ENCODE data around the gene C1QL3. TPM values are rescaled to one million over a fixed set of nuclear protein-coding genes. Genes with fewer than 3 reads are reported as not detected.

Gene C1QL3
- polyA plus RNA-seq, 4 donors = 0.07 to 0.69 TPM; not detected in 2

DNA sequence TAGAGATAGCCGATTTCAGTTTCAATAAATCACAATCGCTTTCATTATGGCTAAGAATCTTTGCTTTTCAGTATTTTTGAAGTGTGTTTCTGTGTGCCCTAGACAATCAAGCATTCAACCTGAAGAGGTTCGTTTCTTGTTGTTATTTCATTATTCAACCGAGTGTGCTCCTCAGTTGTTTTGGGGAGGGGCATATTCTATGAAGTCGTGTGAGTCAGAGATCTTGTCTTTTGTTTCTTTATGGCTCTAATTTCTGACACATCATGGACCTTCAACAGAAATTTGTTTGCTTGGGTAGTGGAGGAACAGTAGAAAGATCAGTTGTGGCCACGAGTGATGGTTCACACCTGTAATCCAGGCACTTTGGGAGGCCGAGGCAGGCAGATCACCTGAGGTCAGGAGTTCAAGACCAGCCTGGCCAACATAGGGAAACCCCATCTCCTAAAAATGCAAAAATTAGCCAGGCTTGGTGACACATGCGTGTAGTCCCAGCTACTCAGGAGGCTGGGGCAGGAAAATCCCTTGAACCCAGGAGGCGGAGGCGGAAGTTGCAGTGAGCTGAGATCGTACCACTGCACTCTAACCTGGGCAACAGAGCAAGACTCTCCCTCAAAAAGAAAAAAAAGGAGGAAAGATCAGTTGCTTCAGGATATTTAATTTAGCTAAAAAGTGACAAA, 38.3 kb downstream of the C1QL3 start:
- no peak for FAIRE-seq
- DNase-seq = no peak
- H3K27ac ChIP-seq (ENCODE audit: low read depth in 1 of 3, low read length in 2 of 3) = no peak overlapping the region
- H3K36me3 ChIP-seq (ENCODE audit: control insufficient read depth in 3 of 3, insufficient read depth in 2 of 3, low read depth in 1 of 3, low read length in 3 of 3) = peaks cover 0 to 4% (median 0%) of the 10 kb centered on the region in 3 donors
- H3K4me1 ChIP-seq (ENCODE audit: control insufficient read depth in 3 of 3, insufficient read depth in 2 of 3, low read depth in 1 of 3, low read length in 2 of 3) = no peaks in the 10 kb centered on the region
- no peaks in the 10 kb centered on the region for H3K27me3 ChIP-seq (ENCODE audit: control insufficient read depth in 3 of 3, insufficient read depth in 3 of 3, low read length in 3 of 3)
- H3K4me3 ChIP-seq (ENCODE audit: low read depth in 1 of 3, low read length in 3 of 3) = no peak overlapping the region
- no peaks in the 10 kb centered on the region for H3K9me3 ChIP-seq (ENCODE audit: control insufficient read depth in 2 of 2, insufficient read depth in 1 of 2, low read depth in 1 of 2, low read length in 1 of 2)
- WGBS, 3 donors = 89 to 94% (median 93%) methylated on average over 11 of the region's 11 CpGs

GRCh38 chr10:16481052-16481728, 40.5 kb downstream of the C1QL3 start:
- 71 to 81% (median 79%) methylated on average over 5 of the region's 5 CpGs for WGBS, 3 donors
- DNase-seq (no peak), FAIRE-seq (no peak)
- Histone ChIP-seq H3K4me3 (ENCODE audit: low read depth in 1 of 3, low read length in 3 of 3) (no peak overlapping the region), H3K36me3 (ENCODE audit: control insufficient read depth in 3 of 3, insufficient read depth in 2 of 3, low read depth in 1 of 3, low read length in 3 of 3) (peaks cover 0 to 2% (median 0%) of the 10 kb centered on the region in 3 donors), H3K9me3 (ENCODE audit: control insufficient read depth in 2 of 2, insufficient read depth in 1 of 2, low read depth in 1 of 2, low read length in 1 of 2) (no peaks in the 10 kb centered on the region), H3K27ac (ENCODE audit: low read depth in 1 of 3, low read length in 2 of 3) (no peak overlapping the region), H3K27me3 (ENCODE audit: control insufficient read depth in 3 of 3, insufficient read depth in 3 of 3, low read length in 3 of 3) (no peaks in the 10 kb centered on the region), H3K4me1 (ENCODE audit: control insufficient read depth in 3 of 3, insufficient read depth in 2 of 3, low read depth in 1 of 3, low read length in 2 of 3) (no peaks in the 10 kb centered on the region)

DNA sequence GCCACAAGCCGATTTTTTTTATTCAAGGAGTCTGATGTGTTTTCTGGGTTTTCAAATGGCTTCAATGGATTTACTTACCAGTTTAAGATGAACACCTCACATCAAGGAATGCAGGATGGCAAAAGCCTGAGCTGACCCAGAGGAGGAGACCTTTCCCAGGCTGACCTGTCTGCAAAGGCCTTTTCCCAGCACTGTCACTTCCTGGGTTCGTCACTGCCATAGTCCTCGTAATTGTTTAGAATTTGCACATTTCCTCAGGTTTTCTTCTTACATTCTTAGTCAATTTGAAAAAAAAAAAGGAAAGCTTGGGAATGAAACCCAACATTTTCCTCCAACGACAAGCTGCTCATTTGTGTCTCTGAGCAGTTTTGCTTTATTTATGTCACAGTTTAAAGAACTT, 42.9 kb downstream of the C1QL3 start:
- Histone ChIP-seq H3K4me3 (ENCODE audit: low read depth in 1 of 3, low read length in 3 of 3) (no peak overlapping the region), H3K9me3 (ENCODE audit: control insufficient read depth in 2 of 2, insufficient read depth in 1 of 2, low read depth in 1 of 2, low read length in 1 of 2) (no peaks in the 10 kb centered on the region), H3K4me1 (ENCODE audit: control insufficient read depth in 3 of 3, insufficient read depth in 2 of 3, low read depth in 1 of 3, low read length in 2 of 3) (no peaks in the 10 kb centered on the region), H3K27me3 (ENCODE audit: control insufficient read depth in 3 of 3, insufficient read depth in 3 of 3, low read length in 3 of 3) (no peaks in the 10 kb centered on the region), H3K27ac (ENCODE audit: low read depth in 1 of 3, low read length in 2 of 3) (no peak overlapping the region), H3K36me3 (ENCODE audit: control insufficient read depth in 3 of 3, insufficient read depth in 2 of 3, low read depth in 1 of 3, low read length in 3 of 3) (no peaks in the 10 kb centered on the region)
- no peak for DNase-seq
- FAIRE-seq = no peak
- WGBS, 3 donors = 89 to 92% (median 90%) methylated on average over 4 of the region's 4 CpGs

DNA sequence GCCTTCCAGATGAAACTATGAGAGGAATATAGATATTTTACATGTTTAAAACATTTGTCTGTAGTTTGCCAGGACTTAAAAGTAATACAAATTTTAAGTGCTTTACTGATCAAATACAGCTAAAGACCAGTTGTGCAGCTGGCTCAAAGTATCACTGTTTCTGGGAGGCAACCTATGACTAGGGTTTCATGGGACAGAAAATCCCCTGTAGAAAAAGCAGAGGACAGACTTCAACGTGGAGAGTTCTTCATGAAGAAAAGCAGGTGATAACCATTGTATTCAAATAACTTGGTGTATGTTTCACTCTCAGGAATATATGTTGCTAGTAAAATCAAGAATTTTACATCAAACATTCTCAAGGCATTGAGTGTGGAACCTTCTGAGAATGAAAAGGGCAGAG, 43.9 kb downstream of the C1QL3 start:
- 63 to 80% (median 73%) methylated on average over 1 of the region's 1 CpG for WGBS, 3 donors
- FAIRE-seq = no peak

DNA sequence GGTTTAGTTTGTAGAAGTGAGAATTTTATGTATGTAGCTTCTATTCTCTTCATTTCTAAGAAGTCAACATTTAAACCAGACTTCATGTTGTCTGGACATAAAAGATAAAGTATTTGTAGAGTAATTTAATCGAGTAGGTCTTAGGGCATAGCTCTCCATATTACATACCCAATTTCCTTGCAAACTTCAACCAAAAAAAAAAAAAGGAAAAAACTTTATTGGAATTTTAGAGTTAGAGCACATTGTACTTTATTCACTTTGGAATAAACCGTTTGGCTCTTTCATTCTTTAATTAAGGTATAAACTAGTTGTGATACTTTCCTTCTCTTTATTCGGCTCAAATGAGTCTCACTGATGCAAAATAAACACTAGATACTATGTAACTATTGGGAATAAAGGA, 48.9 kb downstream of the C1QL3 start:
- Histone ChIP-seq H3K36me3 (ENCODE audit: control insufficient read depth in 3 of 3, insufficient read depth in 2 of 3, low read depth in 1 of 3, low read length in 3 of 3) (no peaks in the 10 kb centered on the region), H3K27me3 (ENCODE audit: control insufficient read depth in 3 of 3, insufficient read depth in 3 of 3, low read length in 3 of 3) (no peaks in the 10 kb centered on the region), H3K4me1 (ENCODE audit: control insufficient read depth in 3 of 3, insufficient read depth in 2 of 3, low read depth in 1 of 3, low read length in 2 of 3) (no peaks in the 10 kb centered on the region), H3K27ac (ENCODE audit: low read depth in 1 of 3, low read length in 2 of 3) (no peak overlapping the region), H3K4me3 (ENCODE audit: low read depth in 1 of 3, low read length in 3 of 3) (no peak overlapping the region), H3K9me3 (ENCODE audit: control insufficient read depth in 2 of 2, insufficient read depth in 1 of 2, low read depth in 1 of 2, low read length in 1 of 2) (no peaks in the 10 kb centered on the region)
- DNase-seq = no peak
- 86 to 94% (median 87%) methylated on average over 3 of the region's 3 CpGs for WGBS, 3 donors
- FAIRE-seq = no peak

More for the DNA sequence above, 43.9 kb downstream of the C1QL3 start:
- no peak overlapping the region for H3K27ac ChIP-seq (ENCODE audit: low read depth in 1 of 3, low read length in 2 of 3)
- no peak overlapping the region for H3K4me3 ChIP-seq (ENCODE audit: low read depth in 1 of 3, low read length in 3 of 3)
- no peaks in the 10 kb centered on the region for H3K27me3 ChIP-seq (ENCODE audit: control insufficient read depth in 3 of 3, insufficient read depth in 3 of 3, low read length in 3 of 3)
- H3K9me3 ChIP-seq (ENCODE audit: control insufficient read depth in 2 of 2, insufficient read depth in 1 of 2, low read depth in 1 of 2, low read length in 1 of 2) = no peaks in the 10 kb centered on the region
- no peak for DNase-seq
- no peaks in the 10 kb centered on the region for H3K4me1 ChIP-seq (ENCODE audit: control insufficient read depth in 3 of 3, insufficient read depth in 2 of 3, low read depth in 1 of 3, low read length in 2 of 3)
- no peaks in the 10 kb centered on the region for H3K36me3 ChIP-seq (ENCODE audit: control insufficient read depth in 3 of 3, insufficient read depth in 2 of 3, low read depth in 1 of 3, low read length in 3 of 3)

DNA sequence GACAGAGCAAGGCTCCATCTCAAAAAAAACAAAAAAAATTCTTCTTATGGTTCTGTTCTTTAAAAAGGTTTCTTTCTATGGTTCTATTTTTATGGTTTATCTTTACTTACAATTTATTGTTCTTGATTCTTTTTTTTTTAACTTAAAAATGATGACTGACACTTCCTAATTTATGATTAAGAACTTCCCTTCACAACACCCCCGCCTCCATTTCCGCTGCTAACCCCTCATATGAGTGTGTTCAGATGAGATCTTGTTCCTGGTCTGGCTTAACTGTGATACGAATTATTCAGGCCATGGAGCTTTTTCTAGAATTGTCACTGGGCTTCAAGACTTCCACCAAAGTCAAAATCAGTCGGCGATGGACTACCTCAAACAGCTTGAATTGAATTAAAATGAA, 50.9 kb downstream of the C1QL3 start:
- 73 to 94% (median 90%) methylated on average over 5 of the region's 5 CpGs for WGBS, 3 donors
- H3K27me3 ChIP-seq (ENCODE audit: control insufficient read depth in 3 of 3, insufficient read depth in 3 of 3, low read length in 3 of 3) = no peaks in the 10 kb centered on the region
- DNase-seq (no peak), FAIRE-seq (no peak)
- H3K36me3 ChIP-seq (ENCODE audit: control insufficient read depth in 3 of 3, insufficient read depth in 2 of 3, low read depth in 1 of 3, low read length in 3 of 3) = no peaks in the 10 kb centered on the region
- no peaks in the 10 kb centered on the region for H3K9me3 ChIP-seq (ENCODE audit: control insufficient read depth in 2 of 2, insufficient read depth in 1 of 2, low read depth in 1 of 2, low read length in 1 of 2)
- H3K4me3 ChIP-seq (ENCODE audit: low read depth in 1 of 3, low read length in 3 of 3) = no peak overlapping the region
- H3K4me1 ChIP-seq (ENCODE audit: control insufficient read depth in 3 of 3, insufficient read depth in 2 of 3, low read depth in 1 of 3, low read length in 2 of 3) = no peaks in the 10 kb centered on the region
- H3K27ac ChIP-seq (ENCODE audit: low read depth in 1 of 3, low read length in 2 of 3) = no peak overlapping the region

- FAIRE-seq = no peak
- H3K4me3 ChIP-seq (ENCODE audit: low read depth in 1 of 3, low read length in 3 of 3) = no peak overlapping the region
These were observed 55.7 kb downstream of the C1QL3 start for GRCh38 chr10:16466001-16466400.

More at GRCh38 chr10:16466001-16466400, 55.7 kb downstream of the C1QL3 start:
- Histone ChIP-seq H3K4me1 (ENCODE audit: control insufficient read depth in 3 of 3, insufficient read depth in 2 of 3, low read depth in 1 of 3, low read length in 2 of 3) (no peaks in the 10 kb centered on the region), H3K9me3 (ENCODE audit: control insufficient read depth in 2 of 2, insufficient read depth in 1 of 2, low read depth in 1 of 2, low read length in 1 of 2) (no peaks in the 10 kb centered on the region), H3K27me3 (ENCODE audit: control insufficient read depth in 3 of 3, insufficient read depth in 3 of 3, low read length in 3 of 3) (no peaks in the 10 kb centered on the region), H3K27ac (ENCODE audit: low read depth in 1 of 3, low read length in 2 of 3) (no peak overlapping the region), H3K36me3 (ENCODE audit: control insufficient read depth in 3 of 3, insufficient read depth in 2 of 3, low read depth in 1 of 3, low read length in 3 of 3) (peaks cover 0 to 4% (median 0%) of the 10 kb centered on the region in 3 donors)
- WGBS, 3 donors = 93 to 100% (median 98%) methylated on average over 1 of the region's 1 CpG
- DNase-seq = no peak

Data from small intestine (tissue), 7 donors.